GM12801 (cell line): ENCODE results near the gene LDAH.

ENCODE experiments used
- CTCF ChIP-seq: IDR thresholded peaks from one replicate; pipeline ENCODE4 v1.5.1; 2011; ENCODE audit warnings: control low read depth; ENCODE audit not compliant: insufficient read length; ENCODE audit errors: extremely low read depth

LDAH gene

GRCh38 chr2:20667151-20667530 is 155.8 kb downstream of the LDAH start:
- TF ChIP-seq CTCF: no peak

- TF ChIP-seq CTCF: no peak
These were observed 156.4 kb downstream of the LDAH start, which contains the start of gene GDF7 for GRCh38 chr2:20666304-20667150. TSS of gene GDF7 (plus strand) at chr2:20667144. CDS start at chr2:20667240, 96 bp downstream.

GRCh38 chr2:20666005-20666303 is 156.9 kb downstream of the LDAH start:
- no peak for TF ChIP-seq CTCF

- no peak for TF ChIP-seq CTCF
These were observed 157.5 kb downstream of the LDAH start for GRCh38 chr2:20665243-20666004.

GRCh38 chr2:20664431-20665242 is 158.3 kb downstream of the LDAH start:
- no peak for TF ChIP-seq CTCF

- TF ChIP-seq CTCF: no peak
These were observed 158.9 kb downstream of the LDAH start for GRCh38 chr2:20664071-20664390.
